Breast epithelium (tissue), 3 donors: Measurements from ENCODE around the gene JADE2.

Experiments used
- POLR2A ChIP-seq: fragments of 450-650 bp; IDR thresholded peaks from one replicate; pipeline ENCODE4 v1.6.1; 2016; ENCODE audit warnings: antibody characterized with exemption, mild to moderate bottlenecking, moderate library complexity
- TF ChIP-seq, protein P1 (sequence below), 3 donors: fragments of 450-650 bp; IDR thresholded peaks; one replicate each; pipeline ENCODE4 v1.5.1; 2016 to 2017; ENCODE audit warnings: antibody characterized with exemption in 3 of 3, mild to moderate bottlenecking in 3 of 3, moderate library complexity in 3 of 3

- TF ChIP-seq POLR2A: no peak
- TF ChIP-seq, protein P1, sequence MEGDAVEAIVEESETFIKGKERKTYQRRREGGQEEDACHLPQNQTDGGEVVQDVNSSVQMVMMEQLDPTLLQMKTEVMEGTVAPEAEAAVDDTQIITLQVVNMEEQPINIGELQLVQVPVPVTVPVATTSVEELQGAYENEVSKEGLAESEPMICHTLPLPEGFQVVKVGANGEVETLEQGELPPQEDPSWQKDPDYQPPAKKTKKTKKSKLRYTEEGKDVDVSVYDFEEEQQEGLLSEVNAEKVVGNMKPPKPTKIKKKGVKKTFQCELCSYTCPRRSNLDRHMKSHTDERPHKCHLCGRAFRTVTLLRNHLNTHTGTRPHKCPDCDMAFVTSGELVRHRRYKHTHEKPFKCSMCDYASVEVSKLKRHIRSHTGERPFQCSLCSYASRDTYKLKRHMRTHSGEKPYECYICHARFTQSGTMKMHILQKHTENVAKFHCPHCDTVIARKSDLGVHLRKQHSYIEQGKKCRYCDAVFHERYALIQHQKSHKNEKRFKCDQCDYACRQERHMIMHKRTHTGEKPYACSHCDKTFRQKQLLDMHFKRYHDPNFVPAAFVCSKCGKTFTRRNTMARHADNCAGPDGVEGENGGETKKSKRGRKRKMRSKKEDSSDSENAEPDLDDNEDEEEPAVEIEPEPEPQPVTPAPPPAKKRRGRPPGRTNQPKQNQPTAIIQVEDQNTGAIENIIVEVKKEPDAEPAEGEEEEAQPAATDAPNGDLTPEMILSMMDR (IDR thresholded peaks at IDR 0.05): no peak
These were observed 26.8 kb downstream of the JADE2 start for GRCh38 chr5:134552301-134552700.
